ENCODE data around the gene MAN2C1.

- TF ChIP-seq CTCF (IDR thresholded peaks at IDR 0.05) (no peak), POLR2A (IDR thresholded peaks at IDR 0.05) (no peak), POLR2AphosphoS5 (IDR thresholded peaks at IDR 0.05) (no peak)
These were observed 29.7 kb downstream of the MAN2C1 start for GRCh38 chr15:75338661-75339240.
